HG03175 (cell line): Measurements from ENCODE around the gene TWIST1.

Experiments
- ATAC-seq: cut with Tn5 transposase; IDR thresholded peaks from one replicate; pipeline ENCODE4 v1.9.1; 2021; ENCODE audit warnings: mild to moderate bottlenecking, moderate library complexity; ENCODE audit not compliant: unreplicated experiment

TWIST1 gene

DNA sequence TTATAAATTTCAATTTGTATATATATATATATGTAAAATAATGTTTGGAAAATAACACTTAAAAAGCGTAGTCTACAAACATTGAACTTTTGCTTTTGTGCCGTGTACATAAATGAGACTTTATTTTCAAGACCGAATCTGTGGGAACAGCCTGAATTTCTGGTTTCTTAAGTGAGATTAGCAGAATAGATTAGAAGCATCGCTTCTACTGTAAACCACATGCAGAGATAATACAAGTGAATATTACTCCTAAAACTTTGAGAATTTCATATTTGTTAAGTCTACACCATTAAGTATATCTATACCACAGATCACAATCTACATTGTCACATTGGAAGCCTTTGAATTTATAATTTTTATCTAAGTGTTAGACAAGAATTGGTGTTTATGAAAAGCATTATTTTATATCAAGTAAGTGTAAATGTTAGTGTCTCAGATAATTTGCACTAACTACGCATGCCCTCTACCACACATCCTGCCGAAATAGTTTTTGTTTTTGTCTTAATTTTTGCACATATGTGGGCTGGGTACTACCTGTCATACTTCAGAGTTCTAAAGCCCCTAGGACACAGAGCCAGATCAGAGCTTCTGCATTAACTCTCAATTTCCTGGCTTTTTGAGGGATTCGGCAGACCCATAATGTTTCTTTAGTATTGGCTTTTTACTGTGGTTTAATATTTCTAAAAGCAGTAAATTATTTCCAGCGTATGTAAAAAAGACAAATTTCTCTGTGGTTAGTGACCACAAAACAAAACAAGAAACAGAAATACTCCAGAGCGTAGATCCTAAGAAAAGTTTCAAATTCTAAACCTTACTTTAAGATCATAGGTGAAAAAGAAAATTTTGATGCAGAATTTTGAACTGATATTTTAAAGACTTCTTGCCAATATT, 20.0 kb downstream of the TWIST1 start:
- ATAC-seq: no peak

DNA sequence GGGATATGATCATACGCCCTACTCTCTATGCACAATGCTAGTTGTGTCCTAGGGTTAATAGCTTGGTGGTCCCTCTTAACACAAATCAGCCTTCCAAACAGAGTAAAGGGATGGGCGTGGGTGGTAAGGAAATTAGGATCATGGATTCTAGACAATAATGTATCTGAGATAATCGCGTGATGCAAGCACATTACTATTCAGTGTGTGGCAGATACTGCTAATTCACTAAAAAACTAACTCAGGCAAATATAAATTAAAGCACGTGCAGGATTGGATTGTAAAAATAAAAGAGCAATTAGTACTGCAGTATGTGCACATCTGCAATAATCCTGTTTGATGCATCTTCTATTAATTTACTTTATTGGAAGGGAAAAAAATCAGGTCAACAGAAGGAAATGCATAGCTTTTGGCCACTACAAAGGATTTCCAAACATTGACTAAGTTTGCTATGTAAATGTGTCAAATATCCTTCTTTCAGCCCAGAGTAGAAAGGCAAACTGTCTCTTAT, 22.0 kb downstream of the TWIST1 start:
- no peak for ATAC-seq

DNA sequence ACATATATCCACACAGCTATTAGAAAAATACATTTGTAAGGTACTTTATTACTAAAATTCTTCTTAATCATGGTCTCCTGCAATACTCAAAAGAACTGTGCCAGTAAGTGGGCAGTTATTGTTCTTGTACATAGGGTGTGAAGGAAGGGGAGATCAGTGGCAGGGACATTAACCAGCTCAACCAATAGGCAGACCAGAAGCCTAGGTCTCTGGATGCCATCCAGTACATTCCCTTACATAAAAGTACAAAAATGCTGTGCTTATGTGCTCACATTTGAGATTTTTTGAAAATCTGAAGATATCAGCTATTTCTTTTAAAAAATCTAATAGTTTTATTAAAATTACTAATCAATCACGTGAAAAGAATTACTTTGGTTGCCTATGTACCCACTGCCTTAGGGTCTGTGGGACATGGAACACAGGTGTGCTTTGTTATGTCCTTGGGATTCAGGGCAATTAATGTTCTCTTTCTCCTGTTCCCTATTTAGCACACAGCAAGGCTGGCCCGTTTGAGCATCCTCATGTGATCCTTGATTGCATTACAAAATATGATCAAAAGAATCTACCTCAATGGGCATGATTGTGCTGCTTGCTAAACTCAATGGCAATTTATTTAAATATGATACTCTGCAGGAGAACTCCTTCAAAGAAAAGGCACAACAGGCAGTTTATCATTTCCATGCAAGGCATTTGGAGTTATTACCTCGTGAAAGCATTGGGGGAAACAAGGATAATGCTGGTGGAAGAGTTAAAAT, 22.7 kb downstream of the TWIST1 start:
- no peak for ATAC-seq

DNA sequence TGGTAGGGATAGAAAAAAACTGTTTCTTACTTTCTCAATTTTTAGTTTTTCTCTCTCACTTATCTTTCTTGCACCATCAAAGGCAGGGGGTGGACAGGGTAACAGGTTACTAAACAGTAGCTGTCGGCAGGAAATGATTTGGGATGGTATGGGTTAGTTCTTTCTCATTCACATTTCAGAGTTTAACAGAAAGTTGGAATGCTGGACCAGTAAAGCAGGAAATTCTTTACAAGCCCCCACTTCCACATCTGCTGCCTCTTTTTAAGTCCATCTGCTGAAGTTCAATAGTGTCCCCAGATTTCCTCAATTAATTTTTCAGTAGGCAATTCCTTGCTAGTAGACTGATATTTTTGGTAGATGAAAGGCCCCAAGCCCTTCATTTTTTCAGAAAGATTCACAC, 23.3 kb downstream of the TWIST1 start:
- ATAC-seq: no peak

DNA sequence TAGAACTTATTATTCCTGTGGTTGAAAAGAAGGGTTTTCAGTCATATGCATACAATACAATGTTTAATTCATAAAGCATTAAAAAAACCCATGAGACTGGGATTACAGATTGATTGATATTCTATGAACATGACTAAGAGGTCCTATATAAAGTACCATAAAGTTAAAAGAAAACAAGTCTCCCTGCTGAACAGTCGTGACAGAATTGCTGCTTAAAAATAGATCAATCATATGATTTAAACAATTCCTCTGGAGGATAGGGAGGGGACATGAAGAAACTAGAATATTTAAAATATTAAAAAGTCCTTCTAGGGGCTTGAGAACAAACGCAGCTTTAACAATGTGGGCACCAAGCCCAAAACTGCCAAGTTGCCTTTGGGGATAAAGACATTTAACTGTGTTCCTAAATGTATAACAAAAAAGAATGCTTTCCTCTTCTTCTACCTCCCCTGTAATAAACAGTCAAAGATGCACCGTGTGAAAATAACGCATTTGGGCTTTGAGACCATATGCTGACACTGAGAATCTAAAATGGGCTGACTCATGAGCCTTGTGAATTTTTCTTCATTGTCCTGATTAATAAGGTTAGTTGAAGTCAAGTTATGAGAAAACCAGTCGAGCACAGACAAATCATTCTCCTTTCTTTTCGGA, 25.8 kb downstream of the TWIST1 start:
- no peak for ATAC-seq

DNA sequence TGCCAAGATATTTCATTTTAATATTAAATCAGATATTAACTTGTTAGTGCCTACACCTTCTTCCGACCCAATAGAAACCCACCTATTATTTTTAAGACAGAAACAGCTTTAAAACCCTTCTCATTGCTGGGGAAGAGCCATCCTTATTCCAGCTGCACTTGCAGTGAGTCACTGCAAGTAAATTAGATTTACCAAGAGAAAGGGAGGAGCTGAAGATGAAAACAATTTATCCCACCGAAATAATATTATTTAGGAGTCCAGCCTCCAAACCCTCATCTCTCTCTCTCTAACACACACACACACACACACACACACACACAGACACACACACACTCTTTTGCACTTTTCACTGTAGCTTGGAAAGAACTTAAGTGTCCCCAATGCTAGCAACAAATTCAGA, 26.9 kb downstream of the TWIST1 start:
- ATAC-seq: no peak

DNA sequence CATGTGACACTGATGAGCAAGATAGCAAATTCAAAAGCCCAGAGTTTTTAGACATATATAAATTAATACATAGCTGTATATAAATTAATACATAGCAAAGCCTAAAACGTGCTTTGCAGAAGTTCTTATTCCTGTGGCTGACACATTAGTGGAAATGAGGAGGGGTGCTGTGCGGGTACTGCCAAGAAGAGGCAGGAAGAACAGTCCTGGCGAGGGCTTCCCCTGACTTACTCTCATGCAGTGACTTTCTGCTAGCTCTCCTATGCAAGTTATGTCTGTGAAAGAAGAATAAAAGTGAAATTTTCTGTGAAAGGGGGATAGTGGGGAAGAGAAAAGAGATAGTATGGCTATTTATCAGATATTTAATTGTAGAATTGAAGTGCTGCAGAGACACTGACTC, 27.6 kb downstream of the TWIST1 start:
- no peak for ATAC-seq

DNA sequence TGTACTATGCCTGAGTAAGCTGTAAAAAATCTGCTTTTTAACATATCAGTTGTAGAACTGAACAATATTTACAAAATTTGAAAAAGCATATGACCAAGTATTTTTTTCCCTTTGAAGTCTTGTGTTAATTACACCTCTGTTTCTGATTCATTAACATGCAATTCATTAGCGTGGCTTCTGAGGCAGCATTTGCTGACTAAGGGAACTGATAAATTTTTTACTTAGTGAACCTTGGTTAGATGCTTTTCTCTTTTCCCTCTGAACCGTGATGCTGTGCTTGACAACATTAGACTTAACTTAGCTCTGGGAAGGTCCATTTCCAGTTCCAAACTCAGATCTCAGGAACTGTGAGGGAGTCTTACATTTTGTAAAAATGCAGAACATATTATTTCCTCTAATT, 28.1 kb downstream of the TWIST1 start:
- no peak for ATAC-seq

DNA sequence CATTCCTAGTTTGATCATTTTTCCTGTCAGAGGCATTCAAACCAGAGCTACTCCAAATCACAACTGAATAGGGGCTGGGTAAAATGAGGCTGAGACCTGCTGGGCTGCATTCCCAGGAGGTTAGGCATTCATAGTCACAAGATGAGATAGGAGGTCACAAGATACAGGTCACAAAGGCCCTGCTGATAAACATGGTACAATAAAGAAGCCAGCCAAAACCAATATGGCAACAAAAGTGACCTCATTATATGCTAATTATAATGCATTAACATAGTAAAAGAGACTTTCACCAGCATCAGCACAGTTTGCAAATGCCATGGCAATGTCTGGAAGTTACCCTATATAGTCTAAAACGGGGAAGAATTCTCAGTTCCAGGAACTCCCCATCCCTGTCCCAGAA, 37.3 kb downstream of the TWIST1 start:
- ATAC-seq: no peak

DNA sequence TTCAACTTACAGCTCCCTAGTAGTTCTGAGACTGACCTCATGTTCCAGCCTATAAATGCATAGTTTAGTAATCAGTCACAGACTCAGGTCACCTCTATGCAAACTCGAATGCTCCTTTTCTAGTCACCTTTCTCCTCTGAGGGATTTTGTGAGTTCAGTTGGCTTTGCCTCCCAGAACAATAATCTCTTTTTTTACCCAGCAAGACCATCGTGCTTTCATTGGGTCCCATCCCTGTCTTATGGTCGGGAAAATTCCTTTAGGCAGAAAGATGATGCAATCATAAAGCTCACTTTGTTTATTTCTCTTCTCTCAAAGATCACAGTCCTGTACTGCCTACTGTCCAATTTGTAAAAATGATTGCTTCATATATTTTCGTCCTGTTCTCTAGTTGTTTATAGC, 38.4 kb downstream of the TWIST1 start:
- no peak for ATAC-seq

DNA sequence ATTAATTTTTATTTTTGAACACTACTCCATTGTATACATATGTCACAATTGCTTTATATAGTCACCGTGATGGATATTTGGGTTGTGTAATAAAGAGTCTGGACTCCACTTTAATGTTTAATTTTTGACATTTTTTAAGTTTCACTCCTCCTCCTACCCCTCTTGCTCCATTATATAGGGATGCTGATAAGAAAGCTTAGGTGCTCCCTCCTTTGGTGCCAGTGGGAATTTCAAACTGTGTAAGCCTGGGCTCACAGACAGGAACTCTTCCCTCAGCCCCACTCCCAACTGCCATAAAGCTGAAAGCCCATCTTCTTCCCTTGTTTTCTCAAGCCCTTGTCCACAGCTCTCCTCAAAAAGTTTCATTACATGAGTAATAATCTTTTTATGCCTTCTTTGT, 47.6 kb downstream of the TWIST1 start:
- ATAC-seq: no peak

DNA sequence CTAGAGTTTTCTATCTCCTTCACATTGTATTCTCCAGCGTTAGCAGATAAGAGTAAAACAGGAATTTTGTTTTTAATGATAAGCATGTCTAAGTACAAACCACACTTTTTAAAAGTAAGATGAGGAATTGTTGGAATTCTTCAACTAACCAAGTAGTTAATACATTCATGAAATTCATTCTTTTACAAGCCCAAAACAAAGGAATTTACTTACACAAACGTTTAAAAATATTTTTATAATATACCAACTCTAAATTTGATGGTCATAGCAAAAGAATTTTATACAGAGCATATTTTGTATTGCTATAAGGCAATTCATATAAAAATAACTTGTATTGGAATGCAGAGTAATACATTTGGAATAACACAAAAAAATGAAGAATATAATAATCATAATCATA, 51.3 kb downstream of the TWIST1 start:
- ATAC-seq: no peak
